Measurements from ENCODE around the gene NPAS2.

GRCh38 chr2:100807707-100808106 is 12.2 kb upstream of the NPAS2 start:
- TF ChIP-seq CTCF (IDR thresholded peaks at IDR 0.05) (no peak), FOXM1 (IDR thresholded peaks at IDR 0.05; ENCODE audit: low read depth) (no peak), TAF1 (IDR thresholded peaks at IDR 0.05; ENCODE audit: borderline replicate concordance, low read depth, low read length) (no peak), REST (IDR thresholded peaks at IDR 0.05; ENCODE audit: low read depth, low read length) (no peak)

Data from SK-N-SH (cell line).